Peyer's patch (tissue), 4 donors: Measurements from ENCODE around the gene NETO2.

ENCODE experiments used
- POLR2A ChIP-seq, 2 donors: fragments of 450-650 bp; IDR thresholded peaks; one replicate each; pipeline ENCODE4 v1.5.1; 2017; ENCODE audit warnings: antibody characterized with exemption in 2 of 2, mild to moderate bottlenecking in 2 of 2, moderate library complexity in 2 of 2
- TF ChIP-seq, protein P1 (sequence below), 6 experiments: fragments of 450-650 bp in 4 of 6; fragments of 200-600 bp in 2 of 6; sonication (generic) in 1 of 6; IDR thresholded peaks; one replicate each; pipeline ENCODE4 v1.5.1; 2017 to 2019; ENCODE audit warnings: antibody characterized with exemption in 6 of 6, mild to moderate bottlenecking in 3 of 6, moderate library complexity in 1 of 6

DNA sequence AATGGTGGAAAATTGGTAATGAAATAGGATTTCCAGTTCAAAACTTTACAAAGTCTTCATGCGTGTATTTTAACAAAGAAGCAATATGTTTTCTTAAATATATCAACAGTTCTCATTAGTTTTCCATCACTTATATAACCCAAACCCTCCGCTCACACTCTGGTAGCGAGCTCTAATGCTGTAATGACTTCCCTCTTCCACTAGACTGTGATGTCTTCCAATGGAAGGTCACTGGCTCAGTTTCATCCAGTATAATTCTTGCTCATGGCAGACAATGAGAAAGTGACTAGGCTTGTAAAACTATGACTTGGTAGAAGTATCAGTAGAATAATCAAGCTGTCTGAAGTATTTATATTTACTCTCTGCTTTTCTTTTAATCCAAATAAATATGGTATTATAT is 32.8 kb downstream of the NETO2 start:
- TF ChIP-seq, protein P1, sequence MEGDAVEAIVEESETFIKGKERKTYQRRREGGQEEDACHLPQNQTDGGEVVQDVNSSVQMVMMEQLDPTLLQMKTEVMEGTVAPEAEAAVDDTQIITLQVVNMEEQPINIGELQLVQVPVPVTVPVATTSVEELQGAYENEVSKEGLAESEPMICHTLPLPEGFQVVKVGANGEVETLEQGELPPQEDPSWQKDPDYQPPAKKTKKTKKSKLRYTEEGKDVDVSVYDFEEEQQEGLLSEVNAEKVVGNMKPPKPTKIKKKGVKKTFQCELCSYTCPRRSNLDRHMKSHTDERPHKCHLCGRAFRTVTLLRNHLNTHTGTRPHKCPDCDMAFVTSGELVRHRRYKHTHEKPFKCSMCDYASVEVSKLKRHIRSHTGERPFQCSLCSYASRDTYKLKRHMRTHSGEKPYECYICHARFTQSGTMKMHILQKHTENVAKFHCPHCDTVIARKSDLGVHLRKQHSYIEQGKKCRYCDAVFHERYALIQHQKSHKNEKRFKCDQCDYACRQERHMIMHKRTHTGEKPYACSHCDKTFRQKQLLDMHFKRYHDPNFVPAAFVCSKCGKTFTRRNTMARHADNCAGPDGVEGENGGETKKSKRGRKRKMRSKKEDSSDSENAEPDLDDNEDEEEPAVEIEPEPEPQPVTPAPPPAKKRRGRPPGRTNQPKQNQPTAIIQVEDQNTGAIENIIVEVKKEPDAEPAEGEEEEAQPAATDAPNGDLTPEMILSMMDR (IDR thresholded peaks at IDR 0.05): no peak
- TF ChIP-seq POLR2A (IDR thresholded peaks at IDR 0.05): no peak
